HG02885 (cell line): ENCODE measurements around the gene RHOXF1.
"Not testable (repeated sequence)": the region's sequence is repeated elsewhere in the genome, so short reads cannot be mapped to it uniquely, and the experiment has no call there.

ENCODE experiments used
- ATAC-seq: cut with Tn5 transposase; IDR thresholded peaks from one replicate; pipeline ENCODE4 v1.9.1; 2021; ENCODE audit warnings: mild to moderate bottlenecking; ENCODE audit not compliant: unreplicated experiment, poor library complexity

Gene RHOXF1

GRCh38 chrX:120115438-120115963 is at the start of gene RHOXF1:
TSS of gene RHOXF1 (minus strand) at chrX:120115913. CDS start at chrX:120115862, 51 bp downstream.
- ATAC-seq, result no peak

DNA sequence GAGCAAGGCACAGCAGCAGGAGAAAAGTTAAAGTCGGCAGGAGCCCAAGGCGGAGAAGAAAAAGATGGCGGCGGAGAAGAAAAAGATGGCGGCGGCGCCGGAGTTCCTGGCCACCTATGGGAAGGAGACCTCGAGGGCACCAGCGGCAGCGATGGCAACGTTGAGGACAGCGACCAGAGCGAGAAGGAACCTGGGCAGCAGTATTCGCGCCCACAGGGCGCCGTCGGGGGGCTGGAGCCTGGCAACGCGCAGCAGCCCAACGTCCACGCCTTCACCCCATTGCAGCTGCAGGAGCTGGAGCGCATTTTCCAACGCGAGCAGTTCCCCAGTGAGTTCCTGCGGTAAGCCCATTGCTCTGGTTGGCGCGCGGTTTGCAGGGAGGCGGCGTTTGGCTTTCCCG is 43.4 kb upstream of the RHOXF1 start:
- not testable (repeated sequence) for ATAC-seq

DNA sequence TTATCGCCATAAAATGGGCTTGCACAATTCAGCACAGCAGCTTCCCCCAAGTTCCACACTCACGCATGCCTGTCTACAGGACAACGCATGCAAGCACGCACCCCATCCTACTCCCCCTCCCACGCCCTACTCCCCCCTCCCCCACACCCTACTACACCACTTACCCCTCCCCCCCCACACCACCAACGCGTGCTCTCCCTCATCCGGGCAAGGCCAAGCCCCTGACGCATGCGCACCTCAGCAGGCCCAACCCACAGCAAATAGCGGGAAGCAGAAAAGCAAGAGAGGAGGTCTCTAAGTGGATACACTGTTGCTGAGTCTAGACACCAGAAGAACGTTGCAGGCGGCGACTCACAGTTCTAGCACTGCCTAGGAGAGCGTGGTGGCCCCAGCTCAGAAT is 42.6 kb upstream of the RHOXF1 start, which contains the start of gene RHOXF2:
RHOXF2 (plus strand) TSS at position 301 of the 400 bp plus-strand sequence. CDS start 138 bp downstream, outside the sequence.
- not testable (repeated sequence) for ATAC-seq

DNA sequence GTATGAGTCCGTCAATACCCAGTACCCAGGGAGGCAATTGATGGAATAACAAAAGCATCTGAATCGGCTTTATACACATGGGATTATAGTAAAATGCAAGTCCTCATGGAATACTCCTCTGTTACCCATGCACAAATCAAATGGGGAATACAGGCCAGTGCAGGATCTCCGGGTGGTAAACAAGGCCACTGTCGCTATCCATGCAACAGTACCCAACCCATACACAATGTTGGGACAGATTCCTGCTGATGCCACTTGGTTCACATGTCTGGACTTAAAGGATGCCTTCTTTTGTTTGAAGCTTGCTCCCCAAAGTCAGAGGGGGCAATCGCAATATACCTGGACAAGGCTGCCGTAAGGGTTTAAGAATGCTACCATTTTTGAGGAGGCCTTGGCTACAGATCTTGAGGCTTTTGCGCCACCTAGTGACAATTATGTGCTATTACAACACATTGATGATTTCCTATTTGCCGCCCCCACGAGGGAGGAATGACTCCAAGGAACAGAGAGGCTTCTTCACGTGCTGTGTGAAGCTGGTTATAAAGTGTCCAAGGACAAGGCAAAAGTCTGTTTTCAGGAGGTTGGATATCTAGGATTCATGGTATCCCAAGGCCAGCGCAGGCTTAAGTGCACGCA is 34.5 kb upstream of the RHOXF1 start:
- ATAC-seq, result not testable (repeated sequence)

GRCh38 chrX:120147537-120147936 is 31.8 kb upstream of the RHOXF1 start:
- ATAC-seq, result no peak

DNA sequence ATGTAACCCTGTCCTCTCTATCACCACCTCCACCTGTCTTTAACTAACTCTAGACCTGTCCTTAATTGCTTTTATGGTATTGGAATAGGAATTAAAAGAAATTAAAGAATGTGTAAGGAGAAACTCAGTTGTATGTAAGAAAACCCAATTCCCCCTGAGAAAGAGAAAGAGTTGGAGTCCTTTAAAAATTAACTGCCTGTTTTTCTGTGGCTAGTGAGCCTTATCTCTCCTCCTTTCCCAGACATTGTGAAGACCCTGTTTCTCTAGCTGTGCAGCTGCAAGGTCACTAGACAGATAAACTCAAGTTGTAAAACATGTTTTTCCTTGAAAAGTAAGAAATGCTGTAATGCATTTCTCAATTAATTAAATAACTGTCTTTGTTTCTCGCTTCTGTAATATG is 30.6 kb upstream of the RHOXF1 start:
- not testable (repeated sequence) for ATAC-seq

DNA sequence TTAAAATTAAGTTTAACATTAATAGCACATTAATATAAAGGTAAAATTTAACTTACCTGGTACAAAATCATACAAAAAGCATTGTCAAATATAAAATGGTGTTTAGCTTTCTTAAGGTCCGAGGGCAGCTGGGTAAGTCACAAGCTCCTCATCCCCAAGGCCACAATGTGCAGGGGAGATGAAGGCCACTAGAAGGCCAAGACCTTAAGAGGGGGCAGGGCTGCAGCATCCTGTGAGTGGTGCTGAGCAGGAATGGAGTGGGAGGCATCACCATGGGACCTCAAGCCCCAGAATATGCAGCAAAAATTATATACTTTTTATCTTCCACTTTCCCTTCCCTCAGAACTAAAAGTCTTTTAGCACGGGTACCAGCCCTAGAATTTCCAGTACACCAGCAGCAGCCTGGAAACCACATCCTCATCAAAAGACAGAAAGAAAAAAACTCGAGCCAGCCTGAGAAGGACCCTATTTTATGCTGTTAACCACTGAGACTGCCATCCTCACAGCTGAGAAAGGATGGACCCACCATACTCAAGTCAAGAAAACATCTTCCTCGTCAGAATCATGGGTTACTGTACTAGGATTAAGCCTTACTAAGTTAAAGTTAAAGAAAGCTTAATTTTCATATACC is 29.7 kb upstream of the RHOXF1 start:
- no peak for ATAC-seq

DNA sequence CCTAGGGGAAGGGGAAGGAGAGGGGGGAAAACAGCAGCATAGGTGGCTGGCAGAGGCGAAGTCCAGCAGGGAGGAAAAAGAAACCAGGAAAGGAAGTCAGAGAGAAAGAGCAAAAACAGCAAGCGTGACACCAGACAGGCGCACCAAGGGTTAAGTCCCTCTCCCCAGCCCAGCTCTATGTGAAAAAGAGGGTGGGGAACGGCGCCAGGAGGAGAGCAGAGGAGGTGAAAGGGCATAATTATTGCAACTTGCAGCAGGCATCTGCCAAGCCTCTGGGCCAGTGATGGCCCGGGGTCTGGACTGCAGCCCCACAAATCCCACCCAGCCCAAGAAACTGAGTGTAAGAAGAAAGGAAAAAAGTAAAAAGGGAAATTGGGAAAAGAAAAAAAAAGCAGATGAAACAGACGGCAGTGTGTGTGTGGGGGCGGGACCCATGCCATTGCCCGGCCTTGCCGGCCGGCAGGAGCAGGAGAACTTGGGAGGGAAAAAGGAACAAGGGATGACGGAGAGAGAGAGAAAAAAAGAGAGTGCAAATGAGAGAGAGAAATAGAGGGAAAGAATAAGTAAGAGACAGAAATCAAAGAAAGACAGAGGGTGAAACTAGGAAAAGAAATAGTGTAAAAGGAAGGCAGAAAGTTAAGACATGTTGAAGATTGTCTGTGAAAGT is 28.6 kb upstream of the RHOXF1 start:
- no peak for ATAC-seq

DNA sequence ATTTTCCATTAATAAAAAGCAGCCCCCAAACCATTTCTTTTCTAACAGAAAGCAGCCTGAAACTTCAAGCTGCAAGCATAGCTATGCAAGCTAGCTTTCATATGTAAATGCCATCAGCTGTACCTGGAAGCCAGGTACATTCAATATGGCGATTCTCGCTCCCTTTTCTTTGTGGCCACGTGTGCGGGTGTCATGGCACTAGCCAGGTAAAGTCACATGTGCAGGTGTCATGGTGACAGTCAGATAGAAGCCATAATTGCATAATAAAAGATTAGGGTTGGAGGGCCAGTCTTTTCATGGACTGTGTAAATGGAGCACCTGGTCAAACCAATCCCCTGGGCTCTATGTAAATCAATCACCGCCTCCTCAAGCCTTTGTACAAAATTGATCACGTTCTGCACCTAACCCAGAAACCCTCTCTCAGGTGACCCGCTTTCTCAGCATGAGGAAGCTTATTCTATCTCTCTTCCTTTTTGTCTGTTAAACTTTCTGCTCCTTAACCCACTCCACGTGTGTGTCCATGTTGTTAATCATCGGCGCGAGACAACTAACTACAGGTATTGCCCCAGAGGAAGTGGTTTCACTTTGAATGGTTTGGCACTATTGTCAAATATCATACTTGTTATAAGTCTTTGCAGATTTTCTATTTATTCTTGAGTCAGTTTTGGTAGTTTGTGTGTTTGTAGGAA is 24.7 kb upstream of the RHOXF1 start:
- no peak for ATAC-seq

GRCh38 chrX:120137439-120137838 is 21.7 kb upstream of the RHOXF1 start:
- ATAC-seq, result no peak

GRCh38 chrX:120136840-120137239 is 21.1 kb upstream of the RHOXF1 start:
- ATAC-seq, result no peak

DNA sequence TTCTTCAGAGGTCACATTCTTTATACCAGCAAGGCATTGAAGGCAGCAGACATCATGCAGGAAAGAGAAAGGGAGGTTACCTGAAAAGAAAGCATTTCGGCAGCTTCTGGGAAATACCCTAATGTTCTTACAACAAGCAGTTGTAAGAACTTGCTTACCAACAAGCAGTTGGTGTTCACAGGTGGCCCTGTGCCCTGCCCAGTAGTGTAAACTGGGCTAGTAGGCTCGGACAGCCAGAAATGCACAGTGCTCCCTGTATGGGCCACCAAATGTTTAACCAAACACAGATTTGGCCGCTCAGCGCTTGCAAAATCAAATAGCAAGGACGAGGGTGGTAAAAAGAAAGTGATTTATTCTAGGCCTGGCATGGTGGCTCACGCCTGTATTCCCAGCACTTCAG is 20.4 kb upstream of the RHOXF1 start:
- ATAC-seq, result no peak

DNA sequence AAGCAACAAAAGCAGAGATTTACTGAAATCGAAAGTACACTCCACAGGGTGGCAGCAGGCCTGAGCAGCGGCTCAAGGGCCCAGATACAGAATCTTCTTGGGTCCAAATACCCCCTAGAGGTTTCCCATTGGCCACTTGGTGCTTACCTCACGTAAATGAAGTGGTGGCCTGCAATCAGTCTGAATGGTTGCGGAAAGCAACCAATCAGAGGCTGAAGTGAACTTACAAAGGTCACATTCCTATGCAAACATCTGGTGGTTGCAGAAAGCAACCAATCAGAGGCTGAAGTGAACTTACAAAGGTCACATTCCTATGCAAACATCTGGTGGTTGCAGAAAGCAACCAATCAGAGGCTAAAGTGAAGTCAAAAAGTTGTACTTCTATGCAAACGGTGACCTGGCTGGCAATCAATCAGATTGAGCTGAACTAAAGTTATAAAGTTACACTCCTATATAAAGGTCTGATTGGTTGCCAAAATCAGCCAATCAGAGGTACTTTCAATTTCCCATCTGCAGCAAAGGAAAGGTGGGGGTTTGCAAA is 12.7 kb upstream of the RHOXF1 start:
- not testable (repeated sequence) for ATAC-seq

DNA sequence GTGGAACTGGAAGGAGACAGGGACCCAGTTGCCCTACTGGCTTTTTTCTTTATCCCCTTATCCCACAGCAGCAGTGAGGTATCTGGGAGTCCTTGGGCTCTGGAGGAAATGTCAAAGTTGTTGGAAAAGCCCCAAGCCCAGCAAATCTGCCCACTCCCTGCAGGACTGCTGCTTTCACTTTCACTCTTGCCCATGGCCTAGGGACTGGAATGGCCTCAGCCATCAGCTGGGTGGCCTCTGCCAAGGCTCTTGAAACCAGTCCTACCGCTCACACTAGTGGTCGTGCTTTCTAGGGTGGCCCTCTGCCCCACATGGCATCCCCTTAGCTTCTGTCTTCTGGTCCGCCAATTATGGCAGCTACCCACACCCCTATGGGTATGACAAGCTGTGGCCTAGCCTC is 9.7 kb upstream of the RHOXF1 start:
- ATAC-seq, result no peak

- ATAC-seq, result no peak
Measured at GRCh38 chrX:120120223-120120622, 4.5 kb upstream of the RHOXF1 start.

- ATAC-seq, result no peak
Measured at GRCh38 chrX:120111611-120112010, 4.1 kb downstream of the RHOXF1 start.

GRCh38 chrX:120109378-120109777 is 6.3 kb downstream of the RHOXF1 start:
- no peak for ATAC-seq

DNA sequence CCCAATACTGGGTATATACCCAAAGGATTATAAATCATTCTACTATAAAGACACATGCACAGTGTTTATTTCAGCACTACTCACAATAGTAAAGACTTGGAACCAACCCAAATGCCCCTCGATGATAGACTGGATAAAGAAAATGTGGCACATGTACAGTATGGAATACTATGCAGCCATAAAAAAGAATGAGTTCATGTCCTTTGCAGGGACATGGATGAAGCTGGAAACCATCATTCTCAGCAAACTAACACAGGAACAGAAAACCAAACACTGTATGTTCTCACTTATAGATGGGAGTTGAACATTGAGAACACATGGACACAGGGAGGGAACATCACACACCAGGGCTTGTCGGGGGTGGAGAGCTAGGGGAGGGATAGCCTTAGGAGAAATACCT is 11.0 kb downstream of the RHOXF1 start:
- not testable (repeated sequence) for ATAC-seq

GRCh38 chrX:120101057-120101456 is 14.7 kb downstream of the RHOXF1 start:
- ATAC-seq, result not testable (repeated sequence)

DNA sequence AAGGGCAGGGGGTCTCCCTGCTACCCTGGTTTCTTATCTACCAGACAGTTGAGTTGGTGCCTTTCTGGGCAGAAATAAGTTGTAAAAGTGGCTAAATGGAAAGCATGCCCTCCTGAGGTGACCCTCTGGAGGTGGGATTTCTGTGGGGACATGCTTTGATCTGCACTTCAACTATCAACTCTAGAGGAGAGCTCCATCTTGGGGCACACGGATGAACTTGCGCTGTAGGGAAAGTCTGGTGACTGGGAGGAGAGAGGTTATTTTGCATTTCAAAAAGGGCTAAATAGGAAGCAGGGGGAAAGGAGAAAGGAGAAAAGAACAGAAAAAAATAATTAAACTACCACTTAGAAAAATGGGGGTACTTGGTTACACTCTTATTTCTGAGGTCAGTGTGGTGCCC is 25.5 kb downstream of the RHOXF1 start:
- no peak for ATAC-seq
